Fibroblast of skin of right quadriceps (primary cell): ENCODE data around the gene RHBDL2.
"Not testable (repeated sequence)": the region's sequence is repeated elsewhere in the genome, so short reads cannot be mapped to it uniquely, and the experiment has no call there.

Experiments
- DNase-seq: peaks from one replicate; pipeline ENCODE4 v3.0.0-alpha.2; 2013

RHBDL2 gene

DNA sequence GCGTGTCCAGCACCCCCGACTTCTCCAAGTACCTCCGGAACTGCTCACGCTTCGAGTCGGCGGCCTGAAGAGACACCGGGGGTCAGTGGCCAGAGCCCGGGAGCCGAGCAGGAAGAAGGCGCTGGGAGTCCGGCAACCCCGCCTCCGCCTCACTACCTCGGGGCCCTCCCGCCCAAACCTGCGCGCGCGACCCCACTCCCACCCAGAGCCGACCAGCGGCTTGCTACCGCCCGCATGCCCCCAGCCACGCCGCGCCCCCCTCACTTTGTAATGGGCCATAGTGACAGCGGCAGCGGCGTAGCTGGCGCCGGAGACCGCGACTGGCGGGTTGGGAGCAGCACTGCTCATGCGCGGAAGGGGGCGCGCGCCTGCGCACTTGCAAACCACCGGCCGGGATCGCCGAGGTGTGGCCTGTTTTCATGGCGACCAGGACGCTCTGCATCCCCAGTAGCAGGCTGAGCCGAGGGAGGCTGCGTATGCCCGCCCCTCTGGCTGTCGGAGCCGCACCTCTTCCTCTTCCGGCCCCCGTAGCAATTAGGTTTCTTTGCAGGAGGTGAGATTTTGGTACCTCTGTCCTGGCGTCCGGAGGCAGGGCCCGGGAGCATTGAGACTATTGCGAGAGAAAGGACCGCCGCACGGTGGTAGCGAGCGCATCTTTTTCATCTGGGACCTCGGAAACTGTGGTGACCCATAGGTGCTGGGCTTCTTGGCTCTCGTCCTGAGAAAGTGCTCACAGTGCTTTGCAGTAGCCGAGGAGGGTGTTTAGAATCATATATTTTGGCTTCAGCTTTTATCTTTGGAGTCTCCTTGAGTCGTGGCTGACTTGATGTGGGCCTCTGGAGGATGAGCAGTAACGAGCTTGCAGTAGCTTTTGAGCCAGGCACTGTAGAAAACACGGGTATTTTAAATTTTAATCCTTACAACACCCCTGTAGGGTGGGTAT is 68.3 kb downstream of the RHBDL2 start, which contains the start of gene MYCBP:
TSS of gene MYCBP (minus strand) at position 322 of the 943 bp plus-strand sequence. CDS start at position 279, 43 bp downstream.
- peak; percentile 93 for DNase-seq

- DNase-seq, result peak; percentile 6
These were observed 69.1 kb downstream of the RHBDL2 start for GRCh38 chr1:38872401-38873026.

GRCh38 chr1:38870996-38871395 is 70.6 kb downstream of the RHBDL2 start:
- DNase-seq, result no peak

DNA sequence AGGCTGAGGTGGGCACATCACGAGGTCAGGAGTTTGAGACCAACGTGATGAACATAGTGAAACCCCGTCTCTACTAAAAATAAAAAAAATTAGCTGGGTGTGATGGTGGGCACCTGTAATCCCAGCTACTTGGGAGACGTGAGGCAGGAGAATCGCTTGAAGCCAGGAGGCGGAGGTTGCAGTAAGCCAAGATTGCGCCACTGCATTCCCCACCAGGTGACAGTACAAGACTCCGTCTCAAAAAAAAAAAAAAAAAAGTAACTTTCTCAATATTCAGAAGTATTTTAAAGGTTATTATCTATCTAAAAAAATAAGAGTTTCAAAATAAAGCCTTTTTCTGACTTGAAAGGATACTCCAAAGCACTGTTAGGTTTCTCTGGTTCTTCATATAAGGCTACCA is 74.4 kb downstream of the RHBDL2 start:
- DNase-seq, result no peak

DNA sequence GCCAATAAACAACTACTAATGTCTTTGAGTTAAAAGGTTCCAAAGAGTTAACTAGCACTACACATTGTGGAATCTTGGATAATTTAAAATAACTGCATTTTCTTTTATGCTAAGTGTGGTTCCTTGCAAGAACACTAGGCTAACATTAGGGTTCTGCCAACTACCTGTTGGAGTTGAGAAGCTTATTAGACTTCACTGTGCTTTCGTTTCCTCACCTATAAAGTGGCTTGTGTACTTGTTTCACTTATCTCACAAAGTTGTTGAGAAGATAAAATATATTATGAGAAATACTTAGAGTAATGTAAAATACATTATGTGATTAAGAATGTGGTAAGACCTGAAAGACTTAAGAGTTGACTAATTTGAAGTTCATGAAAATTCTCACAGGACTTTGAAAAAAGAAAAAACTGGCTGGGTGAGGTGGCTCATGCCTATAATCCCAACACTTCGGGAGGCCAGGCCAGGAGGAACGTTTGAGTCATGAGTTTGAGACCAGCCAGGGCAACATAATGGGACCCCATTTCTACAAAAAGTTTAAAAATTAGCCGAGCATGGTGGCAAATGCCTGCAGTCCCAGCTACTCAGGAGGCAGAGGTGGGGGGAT is 76.4 kb downstream of the RHBDL2 start:
- no peak for DNase-seq

DNA sequence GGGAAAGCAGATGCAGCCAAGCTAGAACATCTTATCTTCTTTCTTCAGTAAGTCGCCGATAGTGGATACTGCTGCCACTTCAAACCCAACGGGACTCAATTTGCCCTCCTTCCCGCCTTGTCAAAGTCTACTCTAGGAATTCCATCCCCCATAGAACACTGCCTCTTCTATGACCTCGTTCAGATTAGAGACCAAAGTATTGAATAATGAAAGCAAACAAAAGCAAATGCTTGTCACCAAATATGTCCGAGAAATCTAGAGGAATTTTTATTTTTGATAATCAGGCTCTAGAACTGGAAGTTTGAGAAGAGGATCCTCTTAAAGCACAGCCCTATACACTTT is 81.2 kb downstream of the RHBDL2 start:
- DNase-seq, result peak; percentile 10

DNA sequence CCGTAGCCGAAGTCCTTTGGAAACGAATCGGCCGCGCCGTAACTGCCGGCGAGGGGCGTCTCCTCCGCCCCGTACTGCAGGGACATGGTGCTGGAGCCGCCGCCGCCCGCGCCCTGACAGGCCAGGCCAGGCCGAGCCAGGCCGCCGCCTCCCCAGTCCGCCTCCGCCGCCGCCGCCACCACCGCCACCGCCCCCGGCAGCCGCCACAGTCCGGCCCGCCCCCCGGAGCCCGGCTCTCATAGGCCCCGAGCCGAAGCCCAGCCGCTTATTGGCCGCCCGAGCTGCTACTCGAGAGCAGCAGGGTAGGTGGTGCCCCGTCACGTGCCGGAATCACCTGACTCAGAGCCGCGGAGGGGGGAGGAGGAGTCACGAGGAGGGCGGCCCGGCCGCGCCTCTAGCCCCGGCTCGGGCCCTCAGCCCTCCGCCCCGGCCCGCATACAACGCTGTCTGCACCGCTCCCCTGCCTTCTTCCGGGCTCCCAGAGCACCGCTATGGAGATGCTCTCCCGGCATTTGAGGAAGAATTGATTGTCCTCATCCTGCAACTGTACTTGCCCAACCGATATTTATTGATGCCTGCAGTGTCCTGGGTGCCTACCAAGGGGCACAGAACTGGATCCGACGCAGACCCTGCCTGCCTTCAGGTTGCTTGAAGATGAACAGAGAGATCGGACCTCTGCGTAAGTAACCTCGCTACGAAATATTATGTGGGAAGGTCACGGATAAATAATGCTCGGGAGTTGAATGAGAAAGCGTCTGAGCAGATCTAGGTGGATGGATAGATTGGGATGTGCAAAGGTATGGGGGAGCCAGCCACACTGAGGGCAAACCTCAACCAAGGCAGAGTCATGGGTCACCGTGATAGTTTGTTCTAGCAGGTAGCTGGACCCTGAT is 81.8 kb downstream of the RHBDL2 start, which contains the start of gene RRAGC:
TSS of gene RRAGC (minus strand) at position 212 of the 893 bp plus-strand sequence. CDS start at position 86, 126 bp downstream.
- peak; percentile 98 for DNase-seq

DNA sequence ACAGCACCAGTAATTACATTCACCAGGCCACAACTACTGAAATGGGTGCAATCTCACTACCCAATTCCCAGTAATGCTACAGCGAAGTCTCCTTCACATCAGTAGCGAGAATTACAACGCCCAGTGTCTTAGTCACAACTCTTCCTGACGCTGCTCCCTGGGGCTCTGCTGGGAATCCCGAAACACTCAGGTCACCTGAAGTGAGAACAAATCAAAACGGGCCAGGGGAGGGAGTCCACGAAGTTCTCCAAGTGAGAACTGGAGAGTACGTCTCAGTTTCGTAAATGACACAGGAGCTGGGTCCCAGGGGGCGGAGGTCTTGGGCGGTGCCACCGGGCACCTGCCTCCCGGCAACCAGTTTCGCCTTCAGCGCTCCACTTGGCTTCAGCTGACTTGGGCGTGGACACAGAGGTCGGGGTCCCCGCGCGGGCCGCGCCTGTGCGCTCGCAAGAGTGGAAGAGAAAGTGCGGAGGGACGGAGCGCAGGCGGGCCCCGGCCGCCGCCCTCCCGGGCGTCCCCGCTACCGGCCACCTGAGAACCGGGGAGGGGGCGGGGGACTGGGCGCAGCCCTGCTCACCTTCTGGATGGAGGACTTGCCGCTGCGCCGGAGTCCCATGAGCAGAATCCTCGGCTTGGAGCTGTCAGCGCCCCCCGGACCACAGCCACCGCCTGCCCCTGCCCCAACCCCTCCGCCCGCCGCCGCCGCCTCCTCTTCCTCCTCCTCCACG is 82.6 kb downstream of the RHBDL2 start:
- DNase-seq, result peak; percentile 45

- DNase-seq, result no peak
These were observed 88.8 kb downstream of the RHBDL2 start for GRCh38 chr1:38852780-38853179.

DNA sequence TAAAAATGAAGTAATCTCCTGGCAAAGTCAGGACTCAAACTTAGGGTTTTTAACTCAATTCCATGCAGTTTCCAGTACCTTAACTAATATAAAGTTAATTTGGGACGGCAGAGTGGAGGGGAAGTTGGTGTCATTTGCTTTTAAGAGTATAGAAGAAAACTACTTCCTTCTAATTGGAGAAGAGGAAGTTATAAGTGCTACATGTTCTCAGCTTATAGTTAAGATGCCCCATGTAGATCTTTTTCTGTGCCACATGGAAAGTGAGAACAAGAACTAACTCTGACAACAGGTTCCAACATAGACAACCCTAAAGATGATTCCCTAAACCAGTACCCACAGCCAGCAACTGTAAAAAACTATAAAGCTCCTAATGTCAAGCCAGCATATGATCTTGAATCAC is 93.6 kb downstream of the RHBDL2 start:
- no peak for DNase-seq

DNA sequence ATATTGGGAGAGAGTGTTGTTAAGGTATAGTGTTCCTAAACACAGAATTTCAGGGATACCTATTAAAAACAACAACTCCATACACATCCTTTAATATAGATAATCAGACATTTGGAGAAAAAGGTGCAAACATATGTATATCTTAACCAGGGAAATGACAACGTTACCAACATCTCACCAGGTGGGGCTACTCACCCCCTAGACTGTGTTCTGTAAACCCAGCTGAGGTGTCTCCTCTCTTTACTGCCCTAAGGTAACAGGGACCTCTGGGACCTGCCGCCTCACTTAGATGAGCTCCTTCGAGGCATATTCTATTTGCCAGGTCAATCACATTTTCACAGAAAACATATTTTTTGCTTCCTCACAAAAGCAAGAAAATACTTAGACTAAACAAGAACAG is 95.4 kb downstream of the RHBDL2 start:
- DNase-seq, result no peak

GRCh38 chr1:38845088-38845487 is 96.5 kb downstream of the RHBDL2 start:
- not testable (repeated sequence) for DNase-seq

- no peak for DNase-seq
These were observed 101.3 kb downstream of the RHBDL2 start for GRCh38 chr1:38840281-38840680.

DNA sequence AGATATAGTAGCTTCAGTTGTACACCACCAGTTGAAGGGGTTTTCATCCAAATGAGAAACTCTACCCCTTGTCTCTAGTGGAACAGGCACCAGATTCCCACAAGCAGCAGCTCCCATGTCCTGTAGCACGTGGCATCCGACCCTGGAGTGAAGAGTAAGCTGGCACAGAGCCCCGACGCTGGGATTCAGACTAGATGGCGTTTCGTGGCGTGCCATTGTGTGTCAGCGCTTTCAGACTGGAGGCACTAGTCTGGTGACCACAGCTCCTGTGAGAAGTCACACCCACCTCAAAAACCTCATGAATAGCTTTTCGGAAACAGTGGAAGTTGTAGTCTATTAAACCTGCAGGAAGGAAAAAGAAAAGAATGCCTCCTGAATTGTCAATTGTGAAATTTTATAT is 102.3 kb downstream of the RHBDL2 start:
- no peak for DNase-seq

DNA sequence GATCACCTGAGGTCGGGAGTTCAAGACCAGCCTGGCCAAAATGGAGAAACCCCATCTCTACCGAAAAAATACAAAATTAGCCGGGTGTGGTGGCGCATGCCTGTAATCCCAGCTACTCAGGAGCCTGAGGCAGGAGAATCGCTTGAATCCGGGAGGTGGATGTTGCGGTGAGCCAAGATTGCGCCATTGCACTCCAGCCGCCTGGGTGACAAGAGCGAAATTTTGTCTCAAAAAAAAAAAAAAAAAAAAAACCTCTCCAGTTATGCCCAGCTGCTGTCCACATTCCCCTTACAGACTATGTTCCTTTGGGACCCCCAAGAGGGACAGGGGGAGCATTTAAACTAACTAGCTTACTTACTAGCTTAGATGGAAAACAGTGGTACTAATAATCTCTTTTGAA is 105.3 kb downstream of the RHBDL2 start:
- not testable (repeated sequence) for DNase-seq
